ENCODE measurements around the gene MRPL49. TPM values are rescaled to one million over a fixed set of nuclear protein-coding genes. Genes with fewer than 3 reads are reported as not detected.
A peak's percentile ranks its signal among the peaks of the same experiment; 100 is the strongest.
"Not testable (repeated sequence)": the region's sequence is repeated elsewhere in the genome, so short reads cannot be mapped to it uniquely, and the experiment has no call there.

Gene MRPL49
- total RNA-seq, 1 experiment from 2014 or later: 138 TPM

DNA sequence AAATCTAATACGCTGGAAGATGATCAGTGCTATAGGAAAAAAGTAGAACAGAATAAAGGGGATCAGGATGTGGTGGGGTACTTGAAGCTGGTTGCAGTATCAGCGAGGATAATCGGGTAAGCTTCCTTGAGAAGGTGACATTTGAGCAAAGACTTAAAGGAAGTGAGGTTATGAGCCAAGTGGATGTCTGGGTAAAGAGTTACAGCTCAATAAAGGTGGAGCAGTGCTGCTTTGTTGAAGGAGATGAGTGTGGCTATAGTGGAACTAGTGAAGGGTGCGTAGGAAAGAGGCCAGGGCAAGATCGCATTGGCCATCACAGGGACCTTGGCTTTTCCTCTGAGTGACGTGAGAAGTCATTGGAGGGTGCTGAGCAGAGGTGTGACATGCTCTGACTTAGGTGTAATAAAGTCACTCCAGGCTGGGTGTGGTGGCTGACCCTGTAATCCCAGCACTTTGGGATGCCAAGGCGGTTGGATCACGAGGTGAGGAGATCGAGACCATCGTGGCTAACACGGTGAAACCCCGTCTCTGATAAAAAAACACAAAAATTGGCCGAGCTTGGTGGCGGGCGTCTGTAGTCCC is 14.5 kb downstream of the MRPL49 start:
- Histone ChIP-seq H3K9me3 (replicated peaks) (no peaks in the 10 kb centered on the region), H3K36me3 (peaks cover 29% of the 10 kb centered on the region), H3K27me3 (replicated peaks) (peaks cover 17% of the 10 kb centered on the region), H3K27ac (no peak overlapping the region), H3K4me1 (replicated peaks) (peaks cover 16% of the 10 kb centered on the region), H3K4me3 (no peak overlapping the region)
- no peak for DNase-seq (ENCODE audit: low read depth in 1 of 2, low spot score in 2 of 2)

DNA sequence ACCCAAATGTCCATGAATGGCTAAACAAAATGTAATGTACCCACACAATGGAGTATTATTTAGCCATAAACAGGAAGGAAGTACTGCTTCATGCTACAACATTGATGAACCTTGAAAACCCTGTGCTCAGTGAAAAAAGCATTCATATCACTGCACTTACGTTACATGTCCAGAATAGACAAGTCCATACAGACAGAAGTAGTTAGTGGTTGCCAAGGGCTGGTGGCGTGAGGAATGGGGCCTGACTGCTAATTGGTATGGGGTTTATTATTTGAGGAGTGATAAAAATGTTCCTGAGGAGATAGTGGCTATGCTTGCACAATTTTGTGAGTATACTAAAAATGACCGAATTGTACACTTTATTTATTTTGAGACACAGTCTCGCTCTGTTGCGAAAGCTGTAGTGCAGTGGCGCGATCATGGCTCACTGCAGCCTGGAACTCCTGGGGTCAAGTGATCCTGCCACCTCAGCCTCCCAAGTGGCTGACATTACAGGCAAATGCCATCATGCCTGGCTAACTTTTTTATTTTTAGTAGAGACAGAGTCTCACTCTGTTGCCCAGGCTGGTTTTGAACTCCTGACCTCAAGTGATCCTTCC is 19.9 kb downstream of the MRPL49 start:
- 0 out of 2 replicates have a peak, but pooled peaks cover under 1% of the 10 kb centered on the region for H3K9me3 ChIP-seq (replicated peaks)
- H3K27ac ChIP-seq: no peak overlapping the region
- DNase-seq (ENCODE audit: low read depth in 1 of 2, low spot score in 2 of 2): no peak
- no peaks in the 10 kb centered on the region for H3K4me1 ChIP-seq (replicated peaks)
- no peak overlapping the region for H3K4me3 ChIP-seq
- H3K36me3 ChIP-seq: no peaks in the 10 kb centered on the region
- peaks cover 24% of the 10 kb centered on the region for H3K27me3 ChIP-seq (replicated peaks)

DNA sequence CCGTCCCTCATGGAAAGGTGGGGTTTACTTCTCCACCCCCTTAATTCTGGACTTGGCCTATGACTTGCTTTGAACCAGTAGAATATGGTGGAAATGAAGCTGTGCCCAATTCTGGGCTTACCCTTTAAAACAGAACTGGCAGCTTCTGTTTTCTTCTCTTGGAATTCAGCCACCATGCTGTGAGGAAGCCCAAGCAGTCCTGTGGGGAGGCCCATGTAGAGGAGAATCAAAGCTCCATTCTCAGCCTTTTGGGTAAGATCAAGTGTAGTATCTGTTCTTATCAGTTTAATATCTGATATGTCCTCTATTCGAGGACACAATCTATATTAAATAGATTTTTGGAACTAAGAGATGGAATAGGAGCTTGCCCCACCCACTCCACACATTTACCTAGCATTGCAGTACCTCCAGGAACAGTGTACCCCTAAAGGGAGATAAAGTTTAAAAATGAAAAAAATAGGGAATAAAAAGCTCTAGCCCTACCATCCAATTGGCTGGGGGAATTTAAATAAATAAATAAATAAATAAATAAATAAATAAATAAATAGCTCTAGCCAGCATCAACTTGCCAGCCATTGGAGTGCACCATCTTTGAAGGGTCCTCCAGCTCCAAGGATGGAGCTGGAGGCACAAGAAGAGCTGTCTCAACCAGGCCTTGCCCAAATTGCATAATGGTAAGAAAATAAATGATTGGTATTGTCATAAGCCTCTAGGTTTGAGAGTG is 25.4 kb downstream of the MRPL49 start:
- Histone ChIP-seq H3K27ac (no peak overlapping the region), H3K9me3 (replicated peaks) (0 out of 2 replicates have a peak, but pooled peaks cover 6% of the 10 kb centered on the region), H3K4me1 (replicated peaks) (peaks cover 16% of the 10 kb centered on the region)

DNA sequence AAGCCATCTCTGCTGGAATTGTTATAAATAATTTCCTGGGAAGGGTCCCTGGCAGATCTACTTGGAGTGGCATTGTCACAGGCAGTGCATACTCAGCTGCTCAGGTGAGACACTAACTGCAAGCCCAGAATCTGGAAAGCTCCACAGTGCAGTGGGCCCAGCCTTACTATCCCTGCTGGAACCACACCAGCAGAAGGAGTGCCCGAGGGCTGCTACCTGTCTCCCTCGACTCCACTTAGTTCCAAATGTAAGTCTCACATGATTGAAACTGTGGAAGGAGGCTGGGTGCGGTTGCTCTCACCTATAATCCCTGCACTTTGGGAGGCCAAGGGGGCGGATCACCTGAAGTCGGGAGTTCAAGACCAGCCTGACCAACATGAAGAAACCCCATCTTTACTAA is 26.5 kb downstream of the MRPL49 start:
- Histone ChIP-seq H3K4me3 (no peak overlapping the region), H3K27ac (no peak overlapping the region), H3K4me1 (replicated peaks) (peaks cover 22% of the 10 kb centered on the region), H3K27me3 (replicated peaks) (no peaks in the 10 kb centered on the region; the same call in 1 of the 2 replicates), H3K9me3 (replicated peaks) (0 out of 2 replicates have a peak, but pooled peaks cover 6% of the 10 kb centered on the region), H3K36me3 (no peaks in the 10 kb centered on the region)
- DNase-seq (ENCODE audit: low read depth in 1 of 2, low spot score in 2 of 2): no peak

More for the DNA sequence above, 25.4 kb downstream of the MRPL49 start:
- DNase-seq (ENCODE audit: low read depth in 1 of 2, low spot score in 2 of 2): no peak
- no peak overlapping the region for H3K4me3 ChIP-seq
- no peaks in the 10 kb centered on the region for H3K36me3 ChIP-seq
- no peaks in the 10 kb centered on the region; the same call in 1 of the 2 replicates for H3K27me3 ChIP-seq (replicated peaks)

DNA sequence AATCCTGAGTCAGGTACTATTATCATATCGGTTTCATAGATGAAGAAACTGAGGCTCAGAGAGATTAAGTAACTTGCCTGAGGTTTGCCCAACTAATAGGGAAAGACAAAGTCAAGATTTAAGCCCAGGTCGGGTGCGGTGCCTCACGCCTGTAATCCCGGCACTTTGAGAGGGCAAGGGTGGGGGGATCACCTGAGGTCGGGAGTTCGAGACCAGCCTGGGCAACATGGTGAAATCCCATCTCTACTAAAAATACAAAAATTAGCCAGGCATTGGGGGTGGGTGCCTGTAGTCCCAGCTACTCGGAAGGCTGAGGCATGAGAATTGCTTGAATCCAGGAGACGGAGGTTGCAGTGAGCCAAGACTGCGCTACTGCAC is 28.0 kb downstream of the MRPL49 start:
- Histone ChIP-seq H3K4me1 (replicated peaks) (peaks cover 22% of the 10 kb centered on the region), H3K27ac (peak overlapping the region; percentile 3)
- DNase-seq (ENCODE audit: low read depth in 1 of 2, low spot score in 2 of 2); H3K9me3 ChIP-seq (replicated peaks); H3K36me3 ChIP-seq; H3K4me3 ChIP-seq; H3K27me3 ChIP-seq (replicated peaks): not testable (repeated sequence)

DNA sequence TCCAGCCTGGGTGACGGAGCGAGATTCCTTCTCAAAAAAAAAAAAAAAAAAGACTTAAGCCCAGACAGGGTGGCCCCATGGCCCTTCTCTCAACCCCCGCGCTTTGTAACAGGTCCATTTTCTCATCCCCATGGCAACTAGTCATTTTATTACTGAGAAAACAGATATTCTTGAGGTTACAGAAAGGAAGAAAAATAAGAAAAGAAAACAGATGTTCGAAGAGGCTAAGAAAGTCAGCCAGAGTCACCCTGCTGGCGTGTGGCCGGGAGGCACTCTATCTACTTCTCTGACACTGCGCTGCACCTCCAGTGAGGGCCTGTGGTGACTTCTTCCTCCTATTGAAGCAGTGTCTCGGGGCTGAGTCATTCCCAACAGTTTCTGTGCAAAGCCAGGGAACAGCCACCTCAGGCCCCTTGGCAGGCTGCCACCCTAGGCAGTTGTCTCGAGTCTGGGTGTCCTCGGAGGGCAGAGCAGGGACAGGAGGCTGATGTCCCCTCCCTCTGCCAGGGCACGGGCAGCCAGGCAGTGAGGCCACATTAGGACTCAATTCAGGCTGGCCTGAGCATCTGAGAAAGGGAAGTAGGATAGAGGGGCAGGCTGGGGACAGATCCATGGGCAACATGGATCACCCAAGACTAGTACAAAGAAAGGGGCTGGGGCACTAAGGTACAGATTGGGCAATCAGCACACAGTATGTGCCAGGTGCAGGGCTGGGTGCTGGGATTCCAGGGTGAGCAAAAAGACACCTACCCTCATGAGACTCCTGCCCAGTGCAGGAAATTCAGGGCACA is 28.6 kb downstream of the MRPL49 start:
- peak; percentile 98 to 100 for DNase-seq (ENCODE audit: low read depth in 1 of 2, low spot score in 2 of 2)
- no peaks in the 10 kb centered on the region for H3K36me3 ChIP-seq
- no peaks in the 10 kb centered on the region; the same call in 1 of the 2 replicates for H3K27me3 ChIP-seq (replicated peaks)
- H3K4me3 ChIP-seq: no peak overlapping the region
- 0 out of 2 replicates have a peak, but pooled peaks cover 6% of the 10 kb centered on the region for H3K9me3 ChIP-seq (replicated peaks)
- H3K27ac ChIP-seq: peak overlapping the region; percentile 3
- H3K4me1 ChIP-seq (replicated peaks): peaks cover 22% of the 10 kb centered on the region

DNA sequence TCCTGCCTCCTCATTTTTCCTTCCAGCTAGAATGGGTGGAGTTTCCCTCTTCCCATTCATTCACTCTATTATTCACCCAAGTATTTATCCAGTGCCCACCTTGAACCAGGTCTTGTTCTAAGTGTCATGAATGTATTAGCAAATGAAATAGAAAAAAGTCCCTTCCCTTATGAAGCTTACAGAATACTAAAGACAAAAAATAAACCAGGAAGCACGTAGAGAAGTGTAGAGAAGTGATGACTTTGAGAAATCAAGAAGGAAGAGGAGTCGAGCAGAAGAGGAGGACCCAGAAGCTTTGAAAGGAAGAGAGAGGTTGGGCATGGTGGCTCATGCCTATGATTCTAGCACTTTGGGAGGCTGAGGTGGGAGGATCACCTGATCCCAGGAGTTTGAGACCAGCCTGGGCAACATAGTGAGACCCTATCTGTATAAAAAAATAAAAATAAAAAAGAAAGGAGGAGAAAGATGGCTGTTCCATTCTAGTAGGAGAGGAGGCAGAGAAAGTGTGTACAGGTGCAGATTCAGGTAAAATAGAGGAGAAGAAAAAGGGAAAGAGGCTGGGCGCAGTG is 29.3 kb downstream of the MRPL49 start:
- no peak overlapping the region for H3K27ac ChIP-seq
- peaks cover 22% of the 10 kb centered on the region for H3K4me1 ChIP-seq (replicated peaks)
- 0 out of 2 replicates have a peak, but pooled peaks cover 6% of the 10 kb centered on the region for H3K9me3 ChIP-seq (replicated peaks)
- DNase-seq (ENCODE audit: low read depth in 1 of 2, low spot score in 2 of 2): no peak
- H3K36me3 ChIP-seq: no peaks in the 10 kb centered on the region
- no peak overlapping the region for H3K4me3 ChIP-seq
- no peaks in the 10 kb centered on the region; the same call in 1 of the 2 replicates for H3K27me3 ChIP-seq (replicated peaks)

DNA sequence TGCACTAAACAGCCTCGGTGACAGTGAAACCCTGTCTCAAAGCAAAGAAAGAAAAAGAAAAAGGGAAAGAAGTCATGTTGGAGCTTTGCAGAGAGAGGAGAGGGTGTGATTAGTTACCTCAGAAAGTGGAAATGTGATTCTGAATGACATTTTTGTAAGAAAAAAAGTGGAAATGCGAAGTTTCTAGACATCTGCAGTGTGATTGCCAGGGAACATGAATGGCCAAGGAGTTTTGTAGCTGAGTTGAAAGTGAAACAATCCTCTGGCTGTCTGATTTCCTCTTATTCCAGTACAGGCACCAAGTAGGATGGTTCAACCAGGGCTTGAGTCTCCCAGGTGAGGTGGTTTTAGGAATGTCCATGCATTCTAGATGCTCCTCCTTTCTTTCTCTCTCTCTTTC is 30.0 kb downstream of the MRPL49 start:
- Histone ChIP-seq H3K27ac (no peak overlapping the region), H3K36me3 (no peaks in the 10 kb centered on the region), H3K9me3 (replicated peaks) (0 out of 2 replicates have a peak, but pooled peaks cover 4% of the 10 kb centered on the region), H3K4me1 (replicated peaks) (peaks cover 22% of the 10 kb centered on the region), H3K4me3 (no peak overlapping the region), H3K27me3 (replicated peaks) (no peaks in the 10 kb centered on the region)
- DNase-seq (ENCODE audit: low read depth in 1 of 2, low spot score in 2 of 2): no peak

DNA sequence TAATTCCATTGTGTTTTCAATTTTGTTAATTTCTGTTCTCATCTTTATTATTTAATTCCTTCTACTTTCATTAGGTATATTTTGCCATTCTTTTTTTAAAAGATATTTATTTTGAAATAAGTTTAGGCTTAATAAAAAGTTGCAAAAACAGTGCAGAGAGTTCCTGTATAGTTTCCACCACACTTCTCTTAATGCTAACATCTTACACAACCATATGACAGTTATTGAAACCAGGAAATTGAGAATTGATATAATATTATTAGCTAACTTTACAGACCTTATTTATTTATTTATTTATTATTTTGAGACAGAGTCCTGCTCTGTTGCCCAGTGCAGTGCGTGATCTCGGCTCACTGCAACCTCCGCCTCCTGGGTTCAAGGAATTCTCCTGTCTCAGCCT is 34.1 kb downstream of the MRPL49 start:
- Histone ChIP-seq H3K27me3 (replicated peaks) (0 out of 2 replicates have a peak, but pooled peaks cover 7% of the 10 kb centered on the region), H3K4me1 (replicated peaks) (peaks cover 7% of the 10 kb centered on the region), H3K36me3 (no peaks in the 10 kb centered on the region), H3K27ac (no peak overlapping the region), H3K9me3 (replicated peaks) (no peaks in the 10 kb centered on the region), H3K4me3 (no peak overlapping the region)
- DNase-seq (ENCODE audit: low read depth in 1 of 2, low spot score in 2 of 2): no peak

DNA sequence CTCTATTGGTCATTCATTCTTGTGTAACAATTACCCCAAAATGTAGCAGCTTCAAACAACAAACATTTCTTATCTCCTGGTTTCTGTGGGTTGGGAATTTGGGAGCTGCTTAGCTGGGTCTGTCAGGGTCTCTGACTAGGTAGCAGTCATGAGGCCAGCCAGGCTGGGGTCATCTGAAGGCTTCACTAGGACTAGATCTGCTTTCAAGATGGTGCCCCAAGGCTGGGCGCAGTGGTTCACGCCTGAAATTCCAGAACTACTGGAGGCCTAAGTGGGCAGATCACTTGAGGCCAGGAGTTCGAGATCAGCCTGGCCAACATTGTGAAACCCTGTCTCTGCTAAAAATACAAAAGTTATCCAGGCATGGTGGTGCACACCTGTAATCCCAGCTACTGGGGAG is 34.8 kb downstream of the MRPL49 start:
- H3K27me3 ChIP-seq (replicated peaks): 0 out of 2 replicates have a peak, but pooled peaks cover 7% of the 10 kb centered on the region
- no peaks in the 10 kb centered on the region for H3K36me3 ChIP-seq
- peaks cover 7% of the 10 kb centered on the region for H3K4me1 ChIP-seq (replicated peaks)
- H3K27ac ChIP-seq: no peak overlapping the region
- H3K4me3 ChIP-seq: no peak overlapping the region
- H3K9me3 ChIP-seq (replicated peaks): no peaks in the 10 kb centered on the region
- no peak for DNase-seq (ENCODE audit: low read depth in 1 of 2, low spot score in 2 of 2)

DNA sequence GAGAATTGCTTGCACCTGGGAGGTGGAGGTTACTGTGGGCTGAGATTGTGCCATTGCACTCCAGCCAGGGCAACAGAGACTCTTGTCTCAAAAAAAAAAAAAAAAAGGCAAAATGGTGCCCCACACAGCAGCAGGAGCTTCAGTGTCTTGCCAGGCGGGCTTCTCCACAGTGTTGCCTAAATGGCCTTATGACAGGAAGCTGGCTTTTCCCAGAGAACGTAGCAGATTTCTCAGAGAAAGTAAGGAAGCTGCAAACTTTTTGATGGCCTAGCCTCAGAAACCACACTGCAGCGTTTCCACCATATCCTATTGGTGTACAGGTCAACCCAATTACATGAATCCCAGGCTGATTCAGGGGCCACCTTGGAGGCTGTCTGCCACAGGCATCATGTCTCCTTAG is 35.2 kb downstream of the MRPL49 start:
- no peaks in the 10 kb centered on the region for H3K9me3 ChIP-seq (replicated peaks)

DNA sequence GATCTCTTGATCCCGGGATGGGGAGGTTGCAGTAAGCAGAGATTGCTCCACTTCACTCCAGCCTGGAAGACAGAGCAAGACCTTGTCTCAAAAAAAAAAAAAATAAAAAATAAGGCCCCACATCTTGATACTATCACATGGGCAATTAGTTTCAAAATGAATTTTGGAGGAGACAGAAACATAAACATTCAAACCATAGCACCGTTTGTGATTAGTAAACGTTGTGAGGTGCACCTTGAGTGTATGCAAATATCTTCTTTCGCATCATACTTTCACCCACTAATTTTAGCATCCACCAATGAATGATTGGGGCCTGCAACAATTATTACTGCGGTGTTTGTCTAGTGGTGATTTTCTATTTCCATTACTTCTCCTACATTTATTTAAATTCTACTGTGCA is 36.9 kb downstream of the MRPL49 start:
- no peaks in the 10 kb centered on the region for H3K36me3 ChIP-seq
- 0 out of 2 replicates have a peak, but pooled peaks cover 7% of the 10 kb centered on the region for H3K27me3 ChIP-seq (replicated peaks)
- no peak for DNase-seq (ENCODE audit: low read depth in 1 of 2, low spot score in 2 of 2)
- H3K9me3 ChIP-seq (replicated peaks): no peaks in the 10 kb centered on the region
- H3K4me1 ChIP-seq (replicated peaks): no peaks in the 10 kb centered on the region
- H3K27ac ChIP-seq: no peak overlapping the region
- no peak overlapping the region for H3K4me3 ChIP-seq

More for the DNA sequence above, 35.2 kb downstream of the MRPL49 start:
- DNase-seq (ENCODE audit: low read depth in 1 of 2, low spot score in 2 of 2): no peak
- Histone ChIP-seq H3K27me3 (replicated peaks) (0 out of 2 replicates have a peak, but pooled peaks cover 7% of the 10 kb centered on the region), H3K36me3 (no peaks in the 10 kb centered on the region), H3K27ac (no peak overlapping the region), H3K4me3 (no peak overlapping the region), H3K4me1 (replicated peaks) (peaks cover 7% of the 10 kb centered on the region)

DNA sequence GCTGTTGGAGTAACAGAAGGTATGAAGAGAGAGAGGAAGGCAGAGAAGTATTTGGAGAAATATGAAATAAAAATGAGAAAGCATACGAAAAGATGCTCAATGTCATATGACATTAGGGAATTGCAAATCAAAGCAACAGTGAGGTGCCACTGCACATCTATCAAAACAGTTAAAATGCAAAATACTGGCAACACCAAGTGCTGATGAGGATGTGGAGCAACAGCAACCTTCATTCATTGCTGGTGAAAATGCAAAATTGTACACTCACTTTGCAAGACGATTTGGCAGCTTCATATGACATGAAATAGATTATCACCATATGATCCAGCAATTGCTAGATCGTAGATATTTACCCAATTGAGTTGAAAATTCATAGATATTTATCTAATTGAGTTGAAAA is 38.5 kb downstream of the MRPL49 start:
- 0 out of 2 replicates have a peak, but pooled peaks cover 7% of the 10 kb centered on the region for H3K27me3 ChIP-seq (replicated peaks)
- no peak overlapping the region for H3K27ac ChIP-seq
- no peaks in the 10 kb centered on the region for H3K9me3 ChIP-seq (replicated peaks)
- no peak overlapping the region for H3K4me3 ChIP-seq
- no peaks in the 10 kb centered on the region for H3K36me3 ChIP-seq
- no peaks in the 10 kb centered on the region for H3K4me1 ChIP-seq (replicated peaks)
- DNase-seq (ENCODE audit: low read depth in 1 of 2, low spot score in 2 of 2): no peak
